PC-3 (cell line): Measurements from ENCODE around the gene NCAPH2. TPM values are rescaled to one million over a fixed set of nuclear protein-coding genes. Genes with fewer than 3 reads are reported as not detected.

Experiments
- ATAC-seq: fragments of 200-7000 bp; cut with Tn5 transposase; 2 replicates; pipeline ENCODE4 v1.9.1; 2020; ENCODE audit warnings: mild to moderate bottlenecking, moderate library complexity
- BruUV-seq: library from RNA; stranded (reverse); fragments of 400-500 nt; replicated peaks from 2 replicates; lab custom pipeline; 2021; lab: Mats Ljungman, UMichigan
- CTCF ChIA-PET: fragments of 300-600 bp; sonication (Branson Sonifier 250); formaldehyde crosslinking; loops from one replicate; lab custom pipeline; 2022; ENCODE audit warnings: antibody characterized with exemption; lab: Charles Lee
- POLR2A ChIA-PET: fragments of 300-600 bp; sonication (Branson Sonifier 250); formaldehyde crosslinking; loops from one replicate; lab custom pipeline; 2022; ENCODE audit warnings: antibody characterized with exemption; ENCODE audit not compliant: unreplicated experiment; lab: Charles Lee
- DNase-seq: peaks from one replicate; pipeline ENCODE4 v3.0.0-alpha.2; 2015
- H2AFZ ChIP-seq: fragments of 300-600 bp; sonication (generic); 2 replicates; pipeline ENCODE4 v1.6.0; 2016; ENCODE audit warnings: antibody characterized with exemption, low read length
- H3F3A ChIP-seq: fragments of 300-600 bp; sonication (generic); one replicate; pipeline ENCODE4 v1.6.0; 2017; ENCODE audit warnings: antibody characterized with exemption, low read length, control low read depth, mild to moderate bottlenecking; ENCODE audit not compliant: unreplicated experiment
- H3K27ac ChIP-seq: fragments of 300-600 bp; sonication (generic); 2 replicates; pipeline ENCODE4 v1.5.1; 2016; ENCODE audit warnings: mild to moderate bottlenecking, low read length
- H3K27me3 ChIP-seq: fragments of 300-600 bp; sonication (generic); 2 replicates; pipeline ENCODE4 v1.6.1; 2016; ENCODE audit warnings: low read length, mixed read lengths
- H3K36me3 ChIP-seq: fragments of 300-600 bp; sonication (generic); 2 replicates; pipeline ENCODE4 v1.6.1; 2016; ENCODE audit warnings: low read depth, mixed run types, low read length, mixed read lengths
- H3K4me1 ChIP-seq: fragments of 300-600 bp; sonication (generic); 2 replicates; pipeline ENCODE4 v1.5.1; 2016; ENCODE audit warnings: low read length; ENCODE audit not compliant: insufficient read depth
- H3K4me2 ChIP-seq: fragments of 300-600 bp; sonication (generic); 2 replicates; pipeline ENCODE4 v1.6.0; 2016; ENCODE audit warnings: low read length
- H3K4me3 ChIP-seq: fragments of 300-600 bp; sonication (generic); 2 replicates; pipeline ENCODE4 v1.5.1; 2016; ENCODE audit warnings: mild to moderate bottlenecking, low read length, mixed read lengths
- H3K79me2 ChIP-seq: fragments of 300-600 bp; sonication (generic); 2 replicates; pipeline ENCODE4 v1.6.1; 2017; ENCODE audit warnings: low read length, mixed read lengths
- H3K9ac ChIP-seq: fragments of 300-600 bp; sonication (generic); 2 replicates; pipeline ENCODE4 v1.6.0; 2016; ENCODE audit warnings: mild to moderate bottlenecking, low read length
- H3K9me2 ChIP-seq: fragments of 300-600 bp; sonication (generic); replicated peaks from 2 replicates; pipeline ENCODE4 v1.6.1; 2016; ENCODE audit warnings: mixed run types, low read length, mixed read lengths
- H3K9me3 ChIP-seq: fragments of 300-600 bp; sonication (generic); 2 replicates; pipeline ENCODE4 v1.6.1; 2016; ENCODE audit warnings: low read length, mixed read lengths
- H4K20me1 ChIP-seq: fragments of 300-600 bp; sonication (generic); 2 replicates; pipeline ENCODE4 v1.6.1; 2016; ENCODE audit warnings: low read length, mixed read lengths
- CTCF ChIP-seq: fragments of 300-600 bp; sonication (generic); conservative IDR thresholded peaks from 2 replicates; pipeline ENCODE4 v1.5.1; 2017; ENCODE audit warnings: antibody characterized with exemption, low read depth, mild to moderate bottlenecking, low read length
- EZH2 ChIP-seq: fragments of 300-600 bp; sonication (generic); IDR thresholded peaks from one replicate; pipeline ENCODE4 v1.6.1; 2017; ENCODE audit warnings: antibody characterized with exemption, mild to moderate bottlenecking, low read length; ENCODE audit not compliant: unreplicated experiment
- EZH2phosphoT487 ChIP-seq: fragments of 300-600 bp; sonication (generic); IDR thresholded peaks from 2 replicates; pipeline ENCODE4 v1.6.1; 2018; ENCODE audit warnings: mild to moderate bottlenecking, antibody characterized with exemption, low read length, borderline replicate concordance
- intact Hi-C: fragments of 100-400 bp; cut with micrococcal nuclease; formaldehyde crosslinking; loops from 2 replicates; pipeline ENCODE4 v1.9.0; 2023
- total RNA-seq: library from RNA; depleted of rRNA; stranded (reverse); fragments of >200 nt; gene quantifications from 2 replicates; pipeline ENCODE4 v1.2.3, GENCODE V29; 2014

Gene NCAPH2
- total RNA-seq, 1 experiment from 2014 or later = 75.4 TPM

GRCh38 chr22:50505276-50505775 lies 2.7 kb upstream of the NCAPH2 start:
- H3K4me1 ChIP-seq = peaks cover 7% of the 10 kb centered on the region
- TF ChIP-seq CTCF = no peak
- TF ChIP-seq EZH2phosphoT487 = no peak
- no peak for TF ChIP-seq EZH2
- no peak overlapping the region for H2AFZ ChIP-seq
- peaks cover 34% of the 10 kb centered on the region for H3K79me2 ChIP-seq
- H3K36me3 ChIP-seq = no peaks in the 10 kb centered on the region
- no peak overlapping the region for H3K4me2 ChIP-seq
- no peaks in the 10 kb centered on the region for H3K9me2 ChIP-seq
- H3K9ac ChIP-seq = no peak overlapping the region
- no TSS peak for BruUV-seq
- no peak for DNase-seq
- no peak overlapping the region for H3K4me3 ChIP-seq
- intact Hi-C loops = no loop called here
- no peak overlapping the region for H3K27ac ChIP-seq
- H3K9me3 ChIP-seq = no peaks in the 10 kb centered on the region
- POLR2A ChIA-PET = no interaction called here
- ATAC-seq = no peak
- CTCF ChIA-PET = no interaction called here
- H3F3A ChIP-seq = no peaks in the 10 kb centered on the region
- no peaks in the 10 kb centered on the region for H4K20me1 ChIP-seq
- H3K27me3 ChIP-seq = no peaks in the 10 kb centered on the region

GRCh38 chr22:50505776-50506610 lies 2.0 kb upstream of the NCAPH2 start:
- Histone ChIP-seq H3K27ac (no peak overlapping the region), H3K4me1 (peaks cover 7% of the 10 kb centered on the region), H4K20me1 (no peaks in the 10 kb centered on the region), H3K79me2 (peaks cover 37% of the 10 kb centered on the region), H3K9ac (peak overlapping the region; percentile 95; the same call in 1 of the 2 replicates), H3K4me3 (peak overlapping the region; percentile 97), H3K27me3 (no peaks in the 10 kb centered on the region), H2AFZ (no peak overlapping the region), H3K36me3 (no peaks in the 10 kb centered on the region), H3K9me3 (no peaks in the 10 kb centered on the region), H3F3A (no peaks in the 10 kb centered on the region), H3K4me2 (peak overlapping the region; percentile 95), H3K9me2 (no peaks in the 10 kb centered on the region)
- no TSS peak for BruUV-seq
- DNase-seq (no peak), ATAC-seq (no peak)
- ChIA-PET CTCF (no interaction called here), POLR2A (no interaction called here)
- intact Hi-C loops = no loop called here
- TF ChIP-seq EZH2 = no peak
- no peak for TF ChIP-seq EZH2phosphoT487
- no peak for TF ChIP-seq CTCF
